HG02623 (cell line): ENCODE data around the gene ILRUN.
"Not testable (repeated sequence)": the region's sequence is repeated elsewhere in the genome, so short reads cannot be mapped to it uniquely, and the experiment has no call there.

ENCODE experiments used
- ATAC-seq: cut with Tn5 transposase; IDR thresholded peaks from one replicate; pipeline ENCODE4 v1.9.1; 2021; ENCODE audit warnings: moderate library complexity; ENCODE audit not compliant: unreplicated experiment

The ILRUN gene

GRCh38 chr6:34696739-34697543 is at the start of gene ILRUN:
ILRUN (minus strand) TSS chr6:34696767; CDS start chr6:34696603, 164 bp downstream.
- peak; percentile 76 for ATAC-seq

DNA sequence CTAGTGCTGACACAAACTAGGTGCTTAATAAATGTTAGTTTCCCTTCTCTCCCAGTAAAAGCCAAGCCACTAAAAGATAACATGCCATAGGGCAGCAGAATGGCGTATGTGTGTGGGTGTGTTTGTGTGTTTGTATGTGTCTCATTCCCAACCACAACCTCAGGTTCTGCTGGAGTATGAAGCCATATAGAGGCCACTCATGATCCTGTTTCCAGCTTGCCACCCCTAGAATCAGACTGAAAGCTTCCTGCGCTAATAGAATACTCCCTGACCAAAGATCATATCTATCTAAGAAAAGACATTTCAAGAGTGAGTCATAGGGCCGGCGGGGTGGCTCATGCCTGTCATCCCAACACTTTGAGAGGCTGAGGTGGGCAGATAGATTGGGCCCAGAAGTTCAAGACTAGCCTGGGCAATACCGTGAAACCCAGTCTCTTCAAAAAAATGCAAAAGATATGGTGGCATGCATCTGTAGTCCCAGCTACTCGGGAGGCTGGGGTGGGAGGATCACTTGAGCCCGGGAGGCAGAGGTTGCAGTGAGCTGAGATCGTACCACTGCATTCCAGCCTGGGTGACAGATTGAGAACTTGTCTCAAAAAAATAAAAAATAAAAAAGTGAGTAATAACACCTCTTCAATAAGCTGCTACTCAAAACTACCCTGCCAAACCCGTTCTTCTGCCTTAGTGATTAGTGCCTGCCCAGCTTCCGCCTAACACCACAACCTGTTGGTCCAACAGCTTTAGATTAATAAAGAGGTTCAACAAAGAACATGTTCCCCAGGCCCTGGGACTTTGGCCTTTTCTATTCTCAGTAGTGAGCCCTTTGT is 48.9 kb upstream of the ILRUN start:
- ATAC-seq, result no peak

GRCh38 chr6:34744294-34744647 is 47.7 kb upstream of the ILRUN start:
- not testable (repeated sequence) for ATAC-seq

- ATAC-seq, result no peak
These were observed 47.2 kb upstream of the ILRUN start for GRCh38 chr6:34743625-34744293.

GRCh38 chr6:34742094-34742493 is 45.5 kb upstream of the ILRUN start:
- no peak for ATAC-seq

GRCh38 chr6:34736823-34737222 is 40.3 kb upstream of the ILRUN start:
- ATAC-seq, result no peak

DNA sequence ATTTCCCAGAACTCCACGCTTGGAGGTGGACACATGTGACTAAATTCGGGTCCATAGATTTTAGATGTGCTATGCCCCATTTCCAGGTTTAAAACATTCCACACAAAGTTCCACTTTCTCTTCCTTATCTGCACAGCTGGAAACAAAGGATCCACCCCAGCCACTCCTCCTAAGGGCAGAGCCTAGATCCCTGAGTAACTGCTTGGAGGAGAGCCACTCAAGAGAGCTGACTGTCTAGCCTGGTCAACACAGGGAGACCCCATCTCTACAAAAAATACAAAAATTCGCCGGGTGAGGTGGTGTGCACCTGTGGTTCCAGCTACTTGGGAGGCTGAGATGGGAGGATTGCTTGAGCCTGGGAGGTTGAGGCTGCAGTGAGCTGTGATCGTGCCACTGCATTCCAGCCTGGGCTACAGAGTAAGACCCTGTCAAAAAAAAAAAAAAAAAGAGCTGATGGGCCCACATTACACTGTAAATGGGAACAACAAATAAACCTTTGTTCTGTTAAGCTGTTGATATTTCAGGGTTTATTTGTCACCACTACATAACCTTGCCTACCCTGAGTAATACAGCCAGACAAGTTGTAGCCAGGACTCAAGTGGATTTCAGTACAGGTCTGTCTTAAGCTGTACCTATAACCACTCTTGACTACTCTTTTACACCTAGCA is 35.0 kb upstream of the ILRUN start:
- ATAC-seq, result no peak

GRCh38 chr6:34729631-34730470 is 33.3 kb upstream of the ILRUN start:
- no peak for ATAC-seq

DNA sequence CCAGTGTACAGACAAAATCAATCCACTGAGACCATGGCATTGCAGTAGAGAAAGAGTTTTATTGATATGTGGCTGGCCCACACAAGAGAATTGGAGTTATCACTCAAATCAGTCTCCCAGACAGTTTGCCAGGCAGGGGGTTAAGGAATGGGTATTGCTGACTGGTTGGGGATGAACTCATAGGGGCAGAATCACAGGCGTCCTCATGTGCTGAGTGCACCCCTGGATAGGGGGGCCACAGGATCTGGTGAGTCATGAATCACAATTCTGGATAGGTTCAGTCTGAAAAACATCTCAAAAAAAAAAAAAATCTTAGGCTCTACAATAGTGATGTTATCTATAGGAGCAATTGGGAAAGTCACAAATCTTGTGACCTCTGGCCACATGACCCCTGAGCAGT is 29.5 kb upstream of the ILRUN start:
- no peak for ATAC-seq

DNA sequence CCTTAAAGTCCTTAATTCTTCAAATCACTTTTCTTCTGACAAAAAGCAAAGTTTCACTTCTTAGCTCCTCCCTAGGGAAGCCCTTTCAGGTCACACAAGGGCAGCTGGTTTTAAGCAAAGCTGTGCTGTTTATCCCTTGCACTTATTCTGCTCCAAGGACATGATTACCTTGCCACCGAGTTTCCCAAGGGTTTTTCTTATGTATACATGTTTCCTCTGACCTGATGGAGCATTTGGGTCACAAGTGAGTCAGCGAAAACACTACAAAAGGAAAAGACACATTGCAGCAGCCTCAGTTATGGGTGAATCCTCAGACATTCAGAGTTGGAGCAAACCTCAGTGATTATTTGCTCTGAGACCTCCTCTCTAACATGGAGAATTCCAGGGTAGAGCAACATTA is 26.6 kb upstream of the ILRUN start:
- no peak for ATAC-seq

DNA sequence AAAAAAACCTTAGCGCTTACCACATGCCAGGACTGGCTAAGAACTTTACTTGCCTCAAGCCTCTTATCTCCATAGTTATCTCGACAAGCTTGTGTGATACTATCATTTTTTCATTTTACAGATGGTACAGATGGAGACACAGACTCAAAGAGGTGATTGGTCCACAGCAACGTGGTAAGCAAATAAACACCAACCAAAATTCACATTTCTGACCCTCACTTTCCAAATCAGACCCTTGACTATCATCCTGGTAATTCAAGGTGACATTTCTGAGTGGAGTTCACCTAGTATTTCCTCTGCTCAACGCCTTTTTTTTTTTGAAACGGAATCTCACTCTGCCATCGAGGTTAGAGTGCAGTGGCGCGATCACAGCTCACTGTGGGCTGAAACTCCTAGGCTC is 25.9 kb upstream of the ILRUN start:
- ATAC-seq, result no peak

- ATAC-seq, result not testable (repeated sequence)
These were observed 23.6 kb upstream of the ILRUN start for GRCh38 chr6:34720160-34720559.

- ATAC-seq, result not testable (repeated sequence)
These were observed 23.1 kb upstream of the ILRUN start for GRCh38 chr6:34719646-34720045.

- ATAC-seq, result no peak
These were observed 22.4 kb upstream of the ILRUN start for GRCh38 chr6:34718976-34719375.

DNA sequence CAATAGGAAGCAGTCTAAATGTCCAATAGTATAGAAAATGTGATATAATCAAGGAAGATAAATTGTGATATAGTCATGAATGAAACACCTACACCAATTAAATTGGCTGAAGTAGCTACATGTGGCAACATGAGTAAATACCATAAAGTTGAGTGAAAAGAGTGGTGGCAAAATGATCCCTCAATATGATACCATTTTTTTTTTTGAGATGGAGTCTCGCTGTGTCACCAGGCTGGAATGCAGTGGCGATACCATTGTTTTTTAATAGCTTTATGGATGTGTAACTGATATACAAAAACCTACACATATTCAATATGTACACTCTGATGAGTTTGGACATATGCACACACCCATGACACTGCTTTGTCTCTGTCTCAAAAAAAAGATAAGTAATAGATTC is 20.9 kb upstream of the ILRUN start:
- no peak for ATAC-seq

DNA sequence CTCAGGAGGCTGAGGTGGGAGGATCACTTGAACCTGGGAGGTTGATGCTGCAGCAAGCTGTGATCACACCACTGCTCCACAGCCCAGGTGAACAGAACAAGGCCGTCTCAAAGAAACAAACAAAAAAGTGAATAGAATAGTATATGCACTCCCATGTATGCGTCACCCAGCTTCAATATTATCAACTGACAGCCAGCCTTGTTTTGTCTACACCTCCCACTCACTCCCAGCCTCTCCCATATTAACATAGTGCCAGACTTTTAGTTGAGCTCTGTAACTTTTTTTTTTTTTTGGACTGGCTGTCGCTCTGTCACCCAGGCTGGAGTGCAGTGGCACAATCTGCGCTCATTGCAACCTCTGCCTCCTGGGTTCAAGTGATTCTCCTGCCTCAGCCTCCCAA is 18.1 kb upstream of the ILRUN start:
- ATAC-seq, result no peak

DNA sequence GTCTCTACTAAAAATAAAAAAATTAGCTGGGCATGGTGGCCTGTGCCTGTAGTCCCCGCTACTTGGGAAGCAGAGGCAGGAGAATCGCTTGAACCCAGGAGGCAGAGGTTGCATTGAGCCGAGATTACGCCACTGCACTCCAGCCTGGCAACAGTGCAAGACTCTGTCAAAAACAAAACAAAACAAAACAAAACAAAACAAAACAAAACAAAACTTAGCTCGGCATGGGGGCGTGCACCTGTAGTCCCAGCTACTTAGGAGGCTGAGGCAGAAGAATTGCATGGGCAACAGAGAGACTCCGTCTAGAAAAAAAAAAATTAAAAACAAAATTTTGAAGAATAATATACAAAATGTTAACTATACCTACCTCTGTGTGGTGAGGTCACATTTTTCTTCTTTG is 16.3 kb upstream of the ILRUN start:
- not testable (repeated sequence) for ATAC-seq

DNA sequence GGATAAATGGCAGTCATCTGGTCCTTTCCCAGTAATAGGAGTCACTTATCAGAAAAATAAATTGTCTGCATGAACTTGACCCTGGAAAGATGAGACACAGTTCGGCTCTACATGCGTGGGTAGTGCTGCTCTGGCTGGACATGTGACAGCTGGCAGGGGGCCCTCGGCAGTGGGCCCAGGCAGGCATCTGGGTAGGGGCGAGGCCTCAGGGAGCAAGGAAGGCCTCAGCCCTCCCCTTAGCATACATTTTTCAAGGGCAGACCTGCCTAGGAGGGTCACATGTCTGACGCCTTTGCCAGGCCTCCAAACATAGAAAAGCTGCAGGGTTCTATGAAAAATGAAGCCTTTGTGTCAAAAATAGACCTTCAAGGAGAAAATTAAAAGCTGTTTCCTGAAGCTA is 12.8 kb upstream of the ILRUN start:
- ATAC-seq, result no peak

DNA sequence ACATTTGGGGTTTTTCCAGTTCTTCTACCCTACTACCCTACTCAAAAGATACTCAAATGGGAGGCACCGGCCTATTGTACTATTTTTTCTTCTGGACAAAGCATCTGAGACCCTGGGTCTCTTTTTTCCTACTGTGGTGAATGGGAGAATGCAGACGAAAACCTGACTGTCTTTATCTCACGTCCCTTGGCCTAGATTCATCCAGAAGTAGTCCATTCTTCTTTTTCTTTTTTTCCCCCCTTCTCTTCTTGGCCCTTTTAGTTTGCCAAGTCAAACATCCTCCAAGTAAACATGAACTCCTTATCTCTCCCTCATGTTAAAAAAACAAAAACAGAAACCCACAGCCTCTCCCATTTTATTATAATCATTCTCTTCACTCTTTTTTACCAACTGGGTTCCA is 8.7 kb upstream of the ILRUN start:
- ATAC-seq, result no peak

- ATAC-seq, result no peak
These were observed 4.6 kb upstream of the ILRUN start for GRCh38 chr6:34701199-34701598.
